Lung (tissue), 12 donors: Measurements from ENCODE around the gene MAB21L3. TPM values are rescaled to one million over a fixed set of nuclear protein-coding genes. Genes with fewer than 3 reads are reported as not detected.

Source experiments
- ATAC-seq: fragments of 200-7000 bp; cut with Tn5 transposase; one replicate; pipeline ENCODE4 v1.9.1; 2020; ENCODE audit warnings: moderate number of reproducible peaks; ENCODE audit not compliant: insufficient read depth, low FRiP score
- DNase-seq, 3 donors: peaks; one replicate each; pipeline ENCODE4 v3.0.0-alpha.2; 2013 to 2017
- H3K27ac ChIP-seq, 2 donors: one replicate each; pipeline ENCODE4 v1.5.1; 2013; ENCODE audit warnings: mild to moderate bottlenecking in 2 of 2, moderate library complexity in 2 of 2, control low read depth in 1 of 2, inconsistent platforms in 1 of 2, low read depth in 1 of 2, low read length in 1 of 2
- H3K27me3 ChIP-seq, 3 donors: one replicate each; pipeline ENCODE4 v1.5.1; 2013; ENCODE audit warnings: low read length in 2 of 3; ENCODE audit not compliant: control insufficient read depth in 3 of 3, insufficient read depth in 3 of 3
- H3K36me3 ChIP-seq, 4 donors: one replicate each; pipeline ENCODE4 v1.5.1; 2013; ENCODE audit warnings: low read length in 4 of 4, mild to moderate bottlenecking in 1 of 4, moderate library complexity in 1 of 4; ENCODE audit not compliant: control insufficient read depth in 4 of 4, insufficient read depth in 4 of 4
- H3K4me1 ChIP-seq, 5 donors: one replicate each; pipeline ENCODE4 v1.5.1; 2013; ENCODE audit warnings: low read length in 5 of 5, mild to moderate bottlenecking in 2 of 5, moderate library complexity in 1 of 5; ENCODE audit not compliant: control insufficient read depth in 5 of 5, insufficient read depth in 5 of 5
- H3K4me3 ChIP-seq: one replicate; pipeline ENCODE4 v1.5.1; 2013; ENCODE audit warnings: mild to moderate bottlenecking, control low read depth, moderate library complexity
- H3K9ac ChIP-seq, 2 donors: one replicate each; pipeline ENCODE4 v1.5.1; 2013; ENCODE audit warnings: low read length in 2 of 2, control low read depth in 1 of 2; ENCODE audit not compliant: insufficient read depth in 1 of 2
- H3K9me3 ChIP-seq, 4 donors: one replicate each; pipeline ENCODE4 v1.5.1; 2013; ENCODE audit warnings: low read length in 3 of 4, mild to moderate bottlenecking in 1 of 4, moderate library complexity in 1 of 4; ENCODE audit not compliant: control insufficient read depth in 4 of 4, insufficient read depth in 3 of 4
- WGBS, 2 donors: extraction: QIAGEN DNeasy Blood & Tissue Kit; methylation state at CpG; one replicate each; pipeline ENCODE4 v1.1.7; 2013; 5-methylcytosine and 5-hydroxymethylcytosine counted together
- polyA plus RNA-seq, 2 donors: library from polyadenylated mRNA; stranded (reverse); fragments of 200-250 nt; gene quantifications; one replicate each; pipeline ENCODE4 v1.2.1, GENCODE V29; 2013
- total RNA-seq, 2 donors: library from RNA; depleted of rRNA in 1 of 2; stranded (reverse); fragments of >200 nt in 1 of 2; gene quantifications; one replicate each; pipeline ENCODE4 v1.2.1, GENCODE V29; 2014 to 2021
- TF ChIP-seq, protein P1 (sequence below): IDR thresholded peaks from 2 replicates; pipeline ENCODE4 v1.5.1; 2012; ENCODE audit warnings: mild to moderate bottlenecking; ENCODE audit errors: control extremely low read depth, extremely low read depth
- donor health status: control.
- donor health status: control.
- donor health status: Bipolar disorder and iron deficiency.
- donor health status: healthy.
- donor health status: DM: yes; HTN: yes; CAD: no.

Gene MAB21L3
- total and polyA plus RNA-seq, 4 donors, result 0.08 to 4.2 (median 0.44) TPM

DNA sequence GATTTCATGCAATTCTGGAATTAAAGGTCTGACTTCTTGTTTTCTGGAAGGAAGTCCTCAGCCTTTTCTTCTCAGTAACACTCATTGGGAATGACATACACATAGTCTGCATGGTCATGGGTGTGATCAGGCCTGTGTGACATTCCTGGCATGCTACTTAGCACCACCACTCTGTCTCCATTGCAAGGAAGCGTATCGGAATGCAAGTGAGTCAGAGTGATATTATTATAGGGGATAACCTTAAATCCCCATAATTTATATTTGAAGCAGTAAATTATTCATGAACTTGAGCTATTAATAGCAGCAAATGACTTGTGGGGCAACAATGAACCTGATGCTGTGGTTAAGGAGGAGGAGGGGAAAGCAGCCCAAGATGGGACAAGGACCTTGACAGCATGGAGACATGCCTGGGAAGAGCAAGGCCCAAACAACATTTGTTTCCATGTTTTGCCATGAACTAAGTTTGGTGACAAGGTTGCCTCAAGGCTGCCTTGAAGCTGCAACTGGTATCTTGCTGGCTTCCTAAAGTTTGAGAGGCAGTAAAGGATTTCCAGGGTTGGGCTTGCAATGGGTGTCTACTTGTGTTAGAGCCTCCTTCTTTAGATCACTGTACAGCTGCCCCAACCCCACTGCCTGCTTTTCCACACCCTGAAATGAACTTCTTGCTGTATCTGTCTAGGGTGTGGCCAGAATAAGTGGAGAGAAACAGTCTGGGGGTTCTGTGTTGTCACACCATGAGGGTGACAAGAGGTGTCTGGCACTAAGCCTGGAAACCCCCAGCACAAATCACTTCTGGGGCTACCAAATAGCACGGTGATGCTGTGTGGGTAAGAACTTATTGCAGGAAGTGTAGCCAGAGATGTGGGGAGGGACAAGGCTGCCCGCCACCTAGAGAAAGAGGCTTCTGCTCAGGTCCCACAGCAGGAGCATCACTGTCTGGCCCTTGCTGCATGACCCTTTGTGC is 4.6 kb downstream of the MAB21L3 start:
- Histone ChIP-seq H3K36me3 (no peaks in the 10 kb centered on the region), H3K27me3 (no peaks in the 10 kb centered on the region), H3K9ac (no peak overlapping the region), H3K4me1 (peaks cover 0 to 11% (median 9%) of the 10 kb centered on the region in 5 donors), H3K9me3 (no peaks in the 10 kb centered on the region), H3K27ac (peak overlapping the region in 1 of 2 donors; percentile 15), H3K4me3 (no peak overlapping the region)
- no peak for ATAC-seq
- WGBS, 2 donors, result 83 to 90% methylated on average over 4 of the region's 4 CpGs
- TF ChIP-seq, protein P1, sequence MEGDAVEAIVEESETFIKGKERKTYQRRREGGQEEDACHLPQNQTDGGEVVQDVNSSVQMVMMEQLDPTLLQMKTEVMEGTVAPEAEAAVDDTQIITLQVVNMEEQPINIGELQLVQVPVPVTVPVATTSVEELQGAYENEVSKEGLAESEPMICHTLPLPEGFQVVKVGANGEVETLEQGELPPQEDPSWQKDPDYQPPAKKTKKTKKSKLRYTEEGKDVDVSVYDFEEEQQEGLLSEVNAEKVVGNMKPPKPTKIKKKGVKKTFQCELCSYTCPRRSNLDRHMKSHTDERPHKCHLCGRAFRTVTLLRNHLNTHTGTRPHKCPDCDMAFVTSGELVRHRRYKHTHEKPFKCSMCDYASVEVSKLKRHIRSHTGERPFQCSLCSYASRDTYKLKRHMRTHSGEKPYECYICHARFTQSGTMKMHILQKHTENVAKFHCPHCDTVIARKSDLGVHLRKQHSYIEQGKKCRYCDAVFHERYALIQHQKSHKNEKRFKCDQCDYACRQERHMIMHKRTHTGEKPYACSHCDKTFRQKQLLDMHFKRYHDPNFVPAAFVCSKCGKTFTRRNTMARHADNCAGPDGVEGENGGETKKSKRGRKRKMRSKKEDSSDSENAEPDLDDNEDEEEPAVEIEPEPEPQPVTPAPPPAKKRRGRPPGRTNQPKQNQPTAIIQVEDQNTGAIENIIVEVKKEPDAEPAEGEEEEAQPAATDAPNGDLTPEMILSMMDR, result no peak
- DNase-seq, result peak in 2 of 3 donors; percentile 34 to 52

DNA sequence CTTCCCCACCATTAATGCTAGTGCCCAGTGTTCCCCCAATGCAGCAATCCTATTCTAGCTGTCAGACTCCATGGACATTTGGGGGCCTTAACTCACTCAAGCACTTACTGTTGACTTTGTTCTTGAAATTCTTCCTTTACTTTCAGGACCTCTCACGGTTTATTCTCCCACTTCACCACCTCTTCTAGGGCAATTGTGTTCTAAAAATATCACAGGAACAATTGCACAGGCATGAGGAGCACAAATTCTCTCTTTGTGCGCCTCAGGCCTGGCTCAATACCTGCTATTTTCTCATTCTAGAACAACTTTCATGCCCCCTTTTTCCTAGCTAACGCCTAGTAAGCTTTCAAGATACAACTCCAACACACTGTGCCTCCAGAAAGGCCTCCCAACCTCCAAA is 7.3 kb downstream of the MAB21L3 start:
- Histone ChIP-seq H3K4me3 (no peak overlapping the region), H3K36me3 (no peaks in the 10 kb centered on the region), H3K27me3 (no peaks in the 10 kb centered on the region), H3K27ac (no peak overlapping the region), H3K9ac (no peak overlapping the region), H3K9me3 (no peaks in the 10 kb centered on the region), H3K4me1 (peaks cover 0 to 9% (median 0%) of the 10 kb centered on the region in 5 donors)
- TF ChIP-seq, protein P1, result no peak
- peak in 2 of 3 donors; percentile 20 to 50 for DNase-seq
- ATAC-seq, result no peak
- 55 to 83% methylated on average over 3 of the region's 3 CpGs for WGBS, 2 donors

GRCh38 chr1:116119876-116120275 is 8.7 kb downstream of the MAB21L3 start:
- H3K36me3 ChIP-seq, result no peaks in the 10 kb centered on the region
- peaks cover 0 to 8% (median 0%) of the 10 kb centered on the region in 5 donors for H3K4me1 ChIP-seq
- no peaks in the 10 kb centered on the region for H3K9me3 ChIP-seq
- 82 to 93% methylated on average over 3 of the region's 3 CpGs for whole genome bisulfite sequencing, 2 donors
- H3K9ac ChIP-seq, result no peak overlapping the region
- H3K27ac ChIP-seq, result no peak overlapping the region
- H3K27me3 ChIP-seq, result no peaks in the 10 kb centered on the region
- ATAC-seq (no peak), DNase-seq (no peak)
- no peak overlapping the region for H3K4me3 ChIP-seq
- TF ChIP-seq, protein P1, result no peak
